NT2/D1 (cell line): Measurements from ENCODE around the gene BIRC3.

ENCODE experiments used
- DNase-seq: peaks from one replicate; pipeline ENCODE4 v3.0.0-alpha.2; 2011; ENCODE audit warnings: low read depth, low spot score
- H3K27me3 ChIP-seq: 2 replicates; pipeline ENCODE4 v1.6.0; 2011; ENCODE audit warnings: mild to moderate bottlenecking; ENCODE audit not compliant: insufficient read length, insufficient read depth
- H3K36me3 ChIP-seq: 2 replicates; pipeline ENCODE4 v1.6.1; 2011; ENCODE audit warnings: mild to moderate bottlenecking, low read length, mixed read lengths; ENCODE audit not compliant: insufficient read depth, insufficient read length
- H3K4me1 ChIP-seq: 2 replicates; pipeline ENCODE4 v1.5.1; 2011; ENCODE audit not compliant: insufficient read depth, insufficient read length
- H3K4me3 ChIP-seq: 2 replicates; pipeline ENCODE4 v1.5.1; 2011; ENCODE audit warnings: low read depth; ENCODE audit not compliant: insufficient read length
- H3K9ac ChIP-seq: 2 replicates; pipeline ENCODE4 v1.6.0; 2011; ENCODE audit warnings: low read depth; ENCODE audit not compliant: insufficient read length
- H3K9me3 ChIP-seq: 2 replicates; pipeline ENCODE4 v1.5.1; 2011; ENCODE audit warnings: mild to moderate bottlenecking, low read length; ENCODE audit not compliant: insufficient read depth
- SUZ12 ChIP-seq: IDR thresholded peaks from 2 replicates; pipeline ENCODE4 v1.6.1; 2011; ENCODE audit not compliant: insufficient read length, insufficient read depth; ENCODE audit errors: extremely low read depth
- YY1 ChIP-seq: IDR thresholded peaks from 2 replicates; pipeline ENCODE4 v1.6.1; 2011; ENCODE audit not compliant: insufficient read length, insufficient read depth
- ZNF274 ChIP-seq: IDR thresholded peaks from 2 replicates; pipeline ENCODE4 v1.6.1; 2011; ENCODE audit warnings: mild to moderate bottlenecking, low read depth, low read length

Gene BIRC3

DNA sequence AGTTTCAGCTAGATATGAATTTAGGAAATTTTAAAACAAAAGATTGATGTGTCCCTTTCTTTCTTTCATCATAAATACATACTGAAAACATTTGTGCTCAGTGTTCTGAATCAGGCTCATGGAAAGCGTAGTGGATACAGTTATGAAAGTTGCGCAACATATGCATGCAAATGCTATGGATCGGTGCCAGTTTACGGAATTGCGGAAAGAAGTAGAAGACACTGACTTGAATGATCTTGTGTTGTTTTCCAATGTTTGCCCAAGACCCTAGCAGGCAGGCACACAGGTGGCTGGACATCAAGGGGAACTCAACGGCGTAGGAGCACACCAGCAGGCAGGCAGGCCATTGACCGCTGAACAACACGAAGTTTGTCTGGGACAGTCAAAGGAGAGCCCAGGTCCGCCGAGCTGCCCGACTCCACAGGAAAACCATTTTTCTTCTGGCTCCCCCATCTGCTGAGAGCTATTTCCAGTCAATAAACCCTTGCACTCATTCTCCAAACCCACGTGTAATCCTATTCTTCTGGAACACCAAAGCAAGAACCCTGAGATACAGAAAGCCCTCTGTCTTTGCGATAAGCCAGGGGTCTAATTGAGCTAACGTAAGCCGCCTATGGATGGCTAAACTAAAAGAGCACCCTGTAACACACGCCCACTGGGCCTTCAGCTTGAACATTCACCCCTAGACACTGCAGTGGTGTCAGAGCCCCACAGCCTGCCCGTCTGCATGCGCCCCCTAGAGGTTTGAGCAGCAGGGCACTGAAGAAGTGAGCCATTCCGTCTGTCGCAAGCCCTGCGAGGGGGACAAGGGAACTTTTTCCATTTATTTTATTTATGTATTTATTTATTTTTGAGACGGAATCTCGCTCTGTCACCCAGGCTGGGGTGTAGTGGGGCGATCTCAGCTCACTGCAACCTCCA lies 7.4 kb upstream of the BIRC3 start:
- Histone ChIP-seq H3K9me3 (no peaks in the 10 kb centered on the region), H3K4me3 (no peak overlapping the region), H3K9ac (no peak overlapping the region), H3K4me1 (no peaks in the 10 kb centered on the region), H3K36me3 (no peaks in the 10 kb centered on the region), H3K27me3 (no peaks in the 10 kb centered on the region)
- DNase-seq, result peak; percentile 15
- TF ChIP-seq SUZ12 (no peak), ZNF274 (no peak), YY1 (no peak)

DNA sequence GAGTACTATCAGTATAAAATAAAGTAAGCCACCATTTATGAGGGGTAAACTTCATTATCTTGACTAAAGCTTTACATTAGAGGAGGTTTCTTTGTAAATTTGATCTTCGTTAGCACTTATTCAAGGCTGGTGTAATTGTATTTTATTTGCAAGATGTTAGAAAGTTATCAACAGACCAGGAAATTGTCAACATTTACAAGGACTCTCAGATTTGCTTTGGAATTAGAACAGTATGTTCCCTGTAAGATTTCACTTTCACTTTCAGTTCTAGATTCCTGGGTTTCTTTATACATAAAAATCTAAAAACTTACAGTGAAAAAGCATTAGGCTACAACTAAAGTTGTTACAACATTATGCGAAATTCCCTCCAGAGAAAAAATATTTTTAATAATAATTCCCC lies 4.6 kb upstream of the BIRC3 start:
- H3K36me3 ChIP-seq, result no peaks in the 10 kb centered on the region
- no peaks in the 10 kb centered on the region for H3K4me1 ChIP-seq
- H3K27me3 ChIP-seq, result no peaks in the 10 kb centered on the region
- DNase-seq, result no peak
- no peak overlapping the region for H3K9ac ChIP-seq
- no peaks in the 10 kb centered on the region for H3K9me3 ChIP-seq
- no peak for TF ChIP-seq YY1
- TF ChIP-seq SUZ12, result no peak
- no peak for TF ChIP-seq ZNF274
- no peak overlapping the region for H3K4me3 ChIP-seq

DNA sequence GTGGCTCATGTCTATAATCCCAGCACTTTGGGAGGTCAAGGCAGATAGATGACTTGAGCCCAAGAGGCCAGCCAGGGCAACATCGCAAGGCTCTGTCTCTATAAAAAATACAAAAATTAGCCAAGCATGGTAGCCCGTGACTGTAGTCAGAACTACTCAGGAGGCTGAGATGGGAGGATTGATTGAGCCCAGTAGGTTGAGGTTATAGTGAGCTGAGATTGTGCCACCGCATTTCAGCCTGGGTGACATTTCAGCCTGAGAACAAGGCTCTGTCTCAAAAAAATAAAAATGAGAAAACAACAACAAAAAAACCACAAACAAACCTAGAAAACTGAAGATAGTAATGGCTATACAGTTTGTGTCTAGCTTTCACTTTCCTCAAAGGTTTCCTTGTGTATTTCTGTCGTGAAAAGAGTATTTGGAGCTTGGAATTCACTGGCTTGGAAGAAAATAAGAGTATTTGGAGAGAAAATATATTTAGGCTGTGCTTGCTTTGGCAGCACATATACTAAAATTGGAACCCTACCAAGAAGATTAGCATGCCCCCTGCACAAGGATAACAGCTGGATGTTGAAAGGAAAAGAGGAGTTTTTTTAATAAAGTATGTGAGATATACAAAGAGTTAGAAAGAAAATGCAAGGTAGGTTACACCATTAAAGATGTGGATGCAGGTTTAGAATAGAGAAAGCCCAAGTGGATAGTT lies 3.9 kb upstream of the BIRC3 start:
- H3K36me3 ChIP-seq, result no peaks in the 10 kb centered on the region
- H3K9me3 ChIP-seq, result no peaks in the 10 kb centered on the region
- no peak for DNase-seq
- H3K9ac ChIP-seq, result no peak overlapping the region
- H3K27me3 ChIP-seq, result no peaks in the 10 kb centered on the region
- no peaks in the 10 kb centered on the region for H3K4me1 ChIP-seq
- no peak overlapping the region for H3K4me3 ChIP-seq
- no peak for TF ChIP-seq YY1
- TF ChIP-seq SUZ12, result no peak
- no peak for TF ChIP-seq ZNF274

DNA sequence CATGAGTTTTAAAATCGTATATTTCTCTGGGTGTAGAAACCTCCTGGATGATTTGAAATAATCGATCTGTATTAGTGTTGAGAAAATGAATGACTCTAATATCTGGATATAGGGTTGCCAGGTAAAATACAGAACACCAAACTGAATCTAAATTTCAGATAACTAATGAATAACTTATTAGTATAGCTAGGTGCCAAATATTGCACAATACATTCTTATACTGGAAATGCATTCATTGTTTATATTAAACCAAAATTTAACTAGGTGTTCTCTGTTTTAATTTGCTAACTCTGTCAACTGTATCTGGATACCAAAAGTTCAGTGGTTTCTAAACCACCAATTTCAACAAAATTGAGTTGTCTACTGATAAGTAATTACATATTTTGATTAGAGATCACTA lies 2.5 kb upstream of the BIRC3 start:
- Histone ChIP-seq H3K27me3 (no peaks in the 10 kb centered on the region), H3K4me3 (no peak overlapping the region), H3K4me1 (no peaks in the 10 kb centered on the region), H3K36me3 (no peaks in the 10 kb centered on the region), H3K9me3 (no peaks in the 10 kb centered on the region), H3K9ac (no peak overlapping the region)
- TF ChIP-seq SUZ12 (no peak), ZNF274 (no peak), YY1 (no peak)
- no peak for DNase-seq

DNA sequence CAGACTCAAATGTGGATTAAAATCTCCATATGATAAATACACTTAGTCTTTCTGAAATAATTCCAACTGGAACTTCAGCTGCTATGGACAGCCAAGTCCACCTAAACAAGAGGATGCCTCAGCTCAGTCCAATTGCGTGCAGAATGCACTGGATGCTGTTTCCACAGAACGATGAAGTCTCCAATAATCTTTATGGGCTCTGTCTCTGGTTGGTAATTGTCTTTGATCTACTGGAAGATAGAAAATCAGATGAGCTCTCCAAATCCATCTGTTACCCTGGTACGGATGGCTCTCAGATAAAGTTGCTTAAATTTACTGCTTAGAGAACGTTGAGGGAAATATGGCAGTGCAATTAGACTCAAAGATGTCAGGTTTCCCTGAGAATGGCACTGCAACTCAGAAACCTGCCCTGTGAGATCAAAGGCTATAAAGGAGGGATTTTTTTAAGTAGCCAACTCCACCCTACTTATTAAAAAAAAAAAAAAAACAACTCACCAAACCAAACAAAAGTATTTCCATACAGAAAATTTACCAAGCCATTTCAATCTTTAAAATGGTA lies 859 bp upstream of the BIRC3 start:
- no peaks in the 10 kb centered on the region for H3K36me3 ChIP-seq
- no peaks in the 10 kb centered on the region for H3K27me3 ChIP-seq
- TF ChIP-seq YY1 (no peak), SUZ12 (no peak), ZNF274 (no peak)
- H3K9me3 ChIP-seq, result no peaks in the 10 kb centered on the region
- no peak for DNase-seq
- no peak overlapping the region for H3K4me3 ChIP-seq
- H3K4me1 ChIP-seq, result no peaks in the 10 kb centered on the region
- H3K9ac ChIP-seq, result no peak overlapping the region

DNA sequence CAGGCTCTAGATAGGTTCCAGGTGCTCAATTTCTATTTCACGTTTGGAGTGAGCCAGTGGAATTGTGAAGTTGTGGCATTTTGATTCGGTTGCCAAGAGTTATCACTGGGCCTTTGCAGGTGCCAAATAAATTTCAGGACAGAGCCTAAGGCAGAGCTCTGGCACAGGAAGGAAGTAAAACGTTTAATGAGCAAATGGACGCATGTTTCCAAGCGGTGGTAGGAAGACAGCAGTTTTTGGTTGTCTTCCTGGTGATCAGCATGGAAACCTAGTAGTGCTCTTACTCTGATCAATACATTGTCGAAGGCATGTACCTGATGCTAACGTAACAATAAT lies 452 bp downstream of the BIRC3 start:
- Histone ChIP-seq H3K27me3 (no peaks in the 10 kb centered on the region), H3K4me3 (no peak overlapping the region), H3K4me1 (no peaks in the 10 kb centered on the region), H3K9me3 (no peaks in the 10 kb centered on the region), H3K36me3 (no peaks in the 10 kb centered on the region), H3K9ac (no peak overlapping the region)
- no peak for TF ChIP-seq ZNF274
- TF ChIP-seq YY1, result no peak
- TF ChIP-seq SUZ12, result no peak
- no peak for DNase-seq

DNA sequence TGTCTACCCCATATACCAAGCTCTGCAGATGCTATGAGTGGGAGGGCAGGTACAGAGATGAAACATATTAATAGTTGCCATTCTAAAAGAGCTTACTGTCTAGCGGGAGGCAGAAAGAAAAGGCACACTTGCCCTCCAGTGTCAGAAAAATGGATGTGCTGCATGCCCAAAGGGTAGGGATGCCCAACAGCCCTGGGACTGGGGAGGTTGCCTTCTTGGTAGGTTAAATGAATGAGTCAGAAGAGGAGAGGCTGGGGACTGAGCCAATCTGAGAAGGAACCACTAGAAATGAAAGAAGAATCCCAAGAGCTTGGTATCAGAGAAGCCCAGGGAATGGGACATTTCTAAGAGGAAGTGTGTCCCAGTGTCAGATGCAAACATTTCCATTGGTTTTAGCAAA lies 1.2 kb downstream of the BIRC3 start:
- TF ChIP-seq SUZ12 (no peak), ZNF274 (no peak), YY1 (no peak)
- Histone ChIP-seq H3K4me3 (no peak overlapping the region), H3K27me3 (no peaks in the 10 kb centered on the region), H3K36me3 (no peaks in the 10 kb centered on the region), H3K9me3 (no peaks in the 10 kb centered on the region), H3K4me1 (no peaks in the 10 kb centered on the region), H3K9ac (no peak overlapping the region)
- no peak for DNase-seq
